NCI-H146 treated with DMSO at 0.1 percent for 48 hours (cell line): ENCODE measurements around the gene SLC1A3.

Experiments used
- DNase-seq: peaks from one replicate; lab custom pipeline; 2025; ENCODE audit not compliant: unreplicated experiment; lab: John Stamatoyannopoulos, UW

SLC1A3 gene

DNA sequence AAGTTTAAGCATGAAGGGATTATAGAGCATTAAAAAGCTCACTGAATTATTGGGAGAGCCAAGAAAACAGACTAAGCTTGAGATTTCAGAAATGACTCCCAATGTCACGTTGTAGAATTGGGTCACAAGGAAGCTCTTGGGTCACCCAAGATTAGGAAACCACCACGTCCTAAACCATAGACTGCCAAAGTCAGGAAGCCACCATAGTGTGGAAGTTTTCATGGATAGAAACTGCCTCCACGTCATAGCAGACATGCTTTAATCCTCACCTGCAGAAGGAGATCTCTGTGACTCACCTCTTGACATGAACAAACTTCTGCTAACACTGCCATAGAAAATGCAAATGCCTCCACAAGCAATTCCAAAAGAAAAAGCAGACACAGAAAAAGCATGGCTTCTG, 106.3 kb downstream of the SLC1A3 start:
- no peak for DNase-seq

DNA sequence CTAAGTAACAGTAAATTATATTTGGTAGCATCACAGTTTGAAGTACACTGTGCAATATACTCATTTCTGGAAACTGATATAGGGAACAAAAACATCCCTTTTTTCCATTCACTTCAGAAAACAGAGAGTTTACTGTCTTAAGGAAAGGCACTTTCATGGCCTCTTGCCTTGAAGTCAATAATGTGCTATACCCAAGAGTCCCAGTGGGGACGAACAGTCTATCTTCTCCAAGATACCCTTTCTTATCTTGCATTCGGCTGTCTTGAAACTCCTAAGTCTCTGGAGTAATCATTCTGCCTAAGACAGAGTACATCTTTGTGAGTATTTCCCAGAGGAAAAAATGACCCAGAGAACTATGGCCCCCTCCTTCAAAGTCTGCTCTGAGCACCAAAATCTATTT, 107.1 kb downstream of the SLC1A3 start:
- no peak for DNase-seq

DNA sequence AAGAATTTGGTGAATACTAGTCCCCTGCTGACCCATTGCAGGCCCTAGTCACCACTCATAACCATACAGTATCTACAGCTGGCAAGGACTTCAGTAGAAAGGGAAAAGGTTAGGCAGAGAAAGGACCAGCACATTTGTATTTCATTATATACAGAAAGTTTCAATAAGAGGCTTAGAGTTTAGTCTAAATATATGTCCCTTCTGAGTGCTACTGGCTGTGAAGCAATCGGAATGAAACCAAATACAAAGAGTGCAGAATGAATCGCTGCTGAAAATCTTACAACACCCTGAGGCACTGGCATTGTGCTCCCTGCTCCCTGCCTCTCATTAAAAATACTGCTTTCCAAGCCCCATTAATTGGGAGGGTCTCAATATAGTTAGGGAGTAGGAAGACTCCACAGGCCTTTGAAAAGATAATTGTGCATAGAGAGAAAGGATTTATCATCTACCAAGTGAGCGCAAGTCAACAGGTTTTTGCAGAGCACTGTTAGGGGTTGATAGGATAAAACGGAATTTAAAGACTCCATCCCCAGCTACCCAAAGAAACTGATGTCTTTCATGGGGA, 110.8 kb downstream of the SLC1A3 start:
- no peak for DNase-seq

DNA sequence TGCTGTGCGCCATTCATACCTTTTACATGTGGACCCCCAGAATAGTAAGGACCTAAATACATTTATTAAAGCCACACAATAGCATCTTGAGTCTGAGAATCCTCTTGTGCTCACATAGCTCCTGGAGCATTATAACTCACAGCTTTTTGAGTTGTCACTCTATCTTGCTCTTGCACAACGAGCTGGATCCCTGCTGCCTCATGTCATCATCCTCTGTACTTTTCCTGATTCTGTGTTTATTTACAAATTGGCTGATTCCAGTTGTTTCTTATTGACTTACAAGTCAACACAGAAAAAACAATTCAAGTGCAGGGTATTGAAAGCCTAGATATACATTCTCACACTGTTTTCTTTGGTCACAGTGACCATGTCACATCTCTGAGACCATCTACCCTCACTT, 112.9 kb downstream of the SLC1A3 start:
- no peak for DNase-seq

DNA sequence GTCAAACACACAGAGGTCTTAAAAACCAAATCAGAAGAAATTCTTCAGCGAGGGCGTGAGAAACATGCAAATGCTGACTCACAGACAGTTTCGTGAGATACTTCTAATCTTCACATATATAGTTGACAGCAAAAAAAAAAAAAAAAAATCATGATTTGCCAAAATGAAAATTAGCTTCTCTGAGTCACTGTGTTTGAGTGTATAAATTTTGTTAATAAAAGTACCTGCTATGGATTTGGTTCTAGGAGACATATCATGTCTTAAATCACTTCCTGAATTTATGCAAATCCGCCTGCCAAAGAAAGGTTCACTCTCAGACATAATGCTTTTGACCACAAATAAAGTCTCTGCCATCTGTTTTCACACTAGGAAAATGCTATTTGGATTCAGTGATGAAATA, 114.3 kb downstream of the SLC1A3 start:
- DNase-seq: no peak

DNA sequence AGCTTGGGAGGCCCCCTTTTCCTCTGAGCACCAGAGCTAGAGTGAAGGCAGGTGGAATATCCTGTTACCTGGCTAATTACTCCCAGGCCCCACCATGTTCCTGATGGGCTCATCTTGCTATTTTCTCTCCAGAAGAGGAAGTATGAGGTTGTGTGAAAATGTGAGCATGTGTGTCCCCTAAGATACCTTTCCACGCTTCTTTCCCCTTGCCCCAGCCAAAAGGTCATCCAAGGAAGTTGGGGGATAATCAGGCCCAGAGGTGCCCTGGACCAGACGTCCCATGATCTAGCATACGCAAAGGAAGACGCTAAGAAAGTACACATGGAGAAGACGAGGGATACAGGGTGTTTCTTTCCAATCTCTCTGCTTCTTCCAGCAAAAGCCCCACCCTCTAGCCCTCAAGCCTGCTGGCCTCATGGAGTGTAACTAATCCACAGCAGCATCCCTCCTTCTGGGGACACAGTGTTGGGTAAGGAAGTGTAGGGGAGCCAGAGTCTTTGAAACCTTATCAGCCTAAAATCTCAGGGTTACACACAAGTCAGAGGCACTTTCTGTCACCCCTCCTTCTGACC, 115.3 kb downstream of the SLC1A3 start:
- no peak for DNase-seq

DNA sequence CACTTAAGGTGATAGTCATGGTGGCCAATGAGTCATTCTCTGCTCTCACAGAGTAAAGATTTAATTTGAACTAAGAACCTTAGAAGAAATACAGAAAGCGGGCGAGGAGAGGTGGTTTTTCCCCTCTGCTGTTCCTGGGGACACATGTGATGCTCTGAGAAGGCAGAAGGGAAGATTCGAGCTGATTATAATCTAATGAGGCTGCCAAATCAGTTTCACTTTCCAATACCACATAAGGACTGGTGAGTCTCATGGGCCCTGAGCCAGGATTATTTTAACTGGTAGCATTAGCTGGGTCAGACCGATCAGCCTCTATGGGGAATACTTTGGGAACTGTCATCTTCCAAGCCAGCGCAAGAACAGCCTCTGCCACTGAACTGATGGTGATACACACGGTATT, 116.5 kb downstream of the SLC1A3 start:
- DNase-seq: no peak

DNA sequence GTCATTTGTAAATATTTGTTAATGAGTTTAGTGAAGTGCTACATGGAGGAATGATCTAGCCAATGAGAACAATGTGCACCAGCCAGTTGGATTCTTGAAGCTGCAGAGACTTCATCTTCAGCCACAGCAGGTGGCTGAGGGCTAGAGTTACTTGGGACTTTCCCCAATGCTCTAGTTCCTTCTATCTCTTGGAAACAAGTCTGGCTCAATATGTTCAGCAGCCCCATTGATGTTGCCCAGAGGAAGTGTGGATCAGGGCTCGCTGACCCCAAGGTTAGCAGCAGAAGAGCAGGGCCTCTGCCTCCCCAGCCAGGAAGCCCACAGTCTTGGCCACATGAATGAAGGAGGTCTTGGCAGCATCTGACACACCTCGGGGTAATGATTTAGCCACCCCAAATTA, 117.5 kb downstream of the SLC1A3 start:
- no peak for DNase-seq

DNA sequence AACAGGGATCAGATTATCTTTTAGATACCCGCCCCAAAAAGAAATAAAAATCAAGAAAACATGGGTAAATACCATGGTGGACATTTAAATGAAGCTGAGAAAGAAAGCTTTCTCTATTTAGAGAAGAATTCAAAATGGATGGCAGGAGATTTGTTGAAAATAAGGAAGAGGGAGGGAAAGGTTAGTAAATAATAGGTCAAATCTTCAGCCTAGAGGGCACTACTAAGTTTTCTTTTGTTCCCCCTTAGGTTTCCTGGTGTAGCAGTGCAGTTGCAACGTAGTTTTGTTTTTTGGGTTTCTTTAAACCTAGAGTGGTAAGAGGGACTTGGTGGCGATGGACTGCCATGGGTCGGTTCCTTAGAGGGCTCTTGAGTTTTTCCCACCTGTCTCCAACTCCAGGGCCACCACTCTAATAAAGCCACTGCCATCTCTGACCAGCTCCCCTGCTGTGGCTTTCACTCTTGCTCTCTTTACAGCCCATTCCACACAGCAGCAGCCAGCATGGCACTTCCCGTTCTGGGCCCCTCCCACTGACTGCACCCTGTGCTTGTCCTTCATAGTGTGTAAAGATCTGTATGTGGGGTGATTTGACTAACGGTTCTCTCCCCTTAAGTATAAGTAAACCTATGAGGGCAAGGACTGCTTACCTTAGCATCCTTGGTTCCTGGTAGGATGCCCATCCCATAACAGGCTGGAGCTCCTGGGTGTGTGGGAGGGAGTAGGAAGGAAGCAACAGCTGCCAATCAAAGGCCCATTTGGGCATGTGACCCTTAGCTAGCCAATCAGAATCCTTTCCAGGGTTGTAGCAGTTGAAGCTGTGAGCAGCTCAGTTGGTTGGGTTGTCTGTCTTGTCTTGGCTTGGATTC, 118.3 kb downstream of the SLC1A3 start:
- no peak for DNase-seq

DNA sequence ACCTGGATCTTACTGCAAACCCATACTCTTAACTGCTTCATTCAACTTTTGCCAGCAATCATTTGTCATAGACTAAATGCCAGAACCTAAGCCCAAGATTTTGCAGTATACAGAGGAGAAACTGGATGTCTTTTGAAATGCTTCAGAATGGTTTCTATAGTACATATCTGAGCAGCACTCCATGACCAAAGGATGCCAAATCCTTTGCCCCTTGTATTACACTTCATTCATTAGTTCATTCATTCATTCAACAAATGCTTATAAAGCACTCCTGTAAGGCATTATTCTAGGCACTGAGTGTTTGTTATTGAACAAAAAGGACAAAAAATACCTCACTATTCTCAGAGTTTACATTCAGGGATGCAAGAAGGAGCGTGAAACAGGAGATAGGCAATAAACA, 119.9 kb downstream of the SLC1A3 start:
- no peak for DNase-seq

DNA sequence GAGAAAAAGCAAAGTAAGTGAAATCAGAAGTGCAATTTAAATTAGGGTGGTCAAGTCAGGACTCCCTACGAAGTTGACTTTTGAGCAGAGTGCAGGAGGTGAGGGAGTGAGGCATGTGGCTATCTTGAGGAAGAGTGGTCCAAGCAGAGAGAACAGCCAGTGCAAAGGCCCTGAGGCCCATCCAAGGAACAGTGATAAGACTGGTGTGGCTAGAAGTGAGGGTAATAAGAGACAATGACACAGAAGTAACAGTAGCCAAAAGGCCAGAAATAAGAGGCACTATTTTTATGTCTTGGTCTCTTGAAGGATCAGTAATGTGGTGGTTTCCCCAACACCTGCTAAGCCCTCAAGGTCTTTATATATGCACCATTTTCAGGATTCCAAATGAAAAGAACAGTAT, 120.4 kb downstream of the SLC1A3 start:
- DNase-seq: no peak

DNA sequence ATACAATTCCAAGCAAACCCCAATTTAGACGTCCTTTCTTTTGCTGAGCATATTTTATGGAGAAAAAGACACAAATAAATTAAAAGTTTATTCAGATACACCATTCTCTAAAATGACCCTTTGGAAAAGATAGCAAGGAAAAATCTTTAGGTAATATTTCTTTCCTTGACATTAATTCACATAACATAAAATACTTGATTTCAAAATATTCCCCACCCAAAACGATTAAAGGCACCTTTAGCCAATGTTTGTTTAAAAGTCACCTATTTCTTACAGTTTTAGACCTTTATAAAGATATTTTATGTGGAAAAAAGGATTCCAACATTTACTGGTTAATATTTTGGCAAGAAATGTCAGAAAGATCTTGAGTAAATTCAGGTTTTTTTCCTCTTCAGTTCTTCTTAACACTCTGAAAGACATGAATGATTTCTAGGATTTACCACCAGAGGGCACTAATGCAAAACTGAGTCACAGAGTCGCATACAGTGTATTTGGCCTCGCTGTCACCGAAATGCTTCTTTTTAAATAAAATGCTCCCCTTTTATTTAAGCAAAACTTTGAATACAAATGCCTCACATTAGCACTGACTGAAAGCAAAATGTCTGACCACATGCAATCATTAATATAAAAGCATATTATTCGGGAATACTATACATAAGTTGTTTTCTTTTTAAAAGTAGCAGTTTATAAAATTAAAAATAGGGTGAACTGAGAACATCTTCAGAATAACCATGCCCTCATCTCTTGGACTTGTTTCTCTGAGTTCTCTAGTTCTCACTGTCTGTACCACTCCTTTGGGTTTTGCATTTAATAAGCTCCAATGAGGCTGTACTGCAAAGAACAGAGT, 122.5 kb downstream of the SLC1A3 start:
- DNase-seq: peak; percentile 19

DNA sequence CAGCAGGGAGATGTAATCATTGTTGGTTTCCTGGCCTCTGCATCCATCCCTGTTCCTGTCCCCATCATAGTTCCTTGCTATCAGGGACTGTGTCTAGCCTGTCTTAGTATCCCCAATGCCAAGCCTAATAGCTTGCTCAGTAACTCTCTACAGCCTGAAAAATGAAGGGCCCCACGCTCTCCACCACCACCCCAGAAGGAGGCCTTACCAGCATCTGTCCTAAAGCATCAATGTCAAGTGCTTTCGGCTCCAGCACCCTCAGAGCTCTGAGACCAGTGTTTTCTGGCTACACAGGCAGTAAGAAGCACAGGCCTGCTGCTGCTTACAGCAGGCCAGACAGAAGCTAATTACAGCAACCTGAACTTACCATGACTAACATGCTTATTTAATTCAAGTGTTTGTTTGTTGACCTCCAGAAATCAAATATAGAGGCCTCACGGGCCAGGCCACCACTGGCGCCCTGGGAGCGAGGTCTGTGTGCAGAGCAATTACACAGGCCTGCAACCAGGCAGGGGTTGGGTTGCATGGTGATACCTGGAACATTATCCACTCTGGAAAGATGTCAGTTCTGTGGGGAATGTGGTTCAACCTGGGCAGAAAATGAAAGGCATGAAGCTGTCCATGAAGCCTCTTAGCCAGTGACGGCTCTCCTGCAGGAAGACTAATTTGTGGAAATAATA, 124.3 kb downstream of the SLC1A3 start:
- no peak for DNase-seq

DNA sequence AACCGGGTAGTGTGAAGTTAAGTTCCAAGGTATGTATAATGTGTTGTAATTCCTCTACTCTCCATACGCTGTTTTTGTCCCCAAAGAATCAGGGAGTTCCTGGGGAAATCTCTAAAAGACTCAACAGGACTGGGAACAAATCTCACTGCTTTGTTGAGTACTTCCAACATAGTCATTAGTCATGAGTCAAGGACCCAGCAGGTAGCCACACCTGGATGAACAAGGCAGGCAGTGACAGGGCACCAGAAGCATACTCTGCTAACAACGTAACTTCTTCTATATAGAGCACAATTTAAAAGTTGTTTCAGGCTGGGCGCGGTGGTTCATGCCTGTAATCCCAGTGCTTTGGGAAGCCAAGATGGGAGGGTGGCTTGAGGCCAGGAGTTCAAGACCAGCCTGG, 126.8 kb downstream of the SLC1A3 start:
- DNase-seq: no peak

DNA sequence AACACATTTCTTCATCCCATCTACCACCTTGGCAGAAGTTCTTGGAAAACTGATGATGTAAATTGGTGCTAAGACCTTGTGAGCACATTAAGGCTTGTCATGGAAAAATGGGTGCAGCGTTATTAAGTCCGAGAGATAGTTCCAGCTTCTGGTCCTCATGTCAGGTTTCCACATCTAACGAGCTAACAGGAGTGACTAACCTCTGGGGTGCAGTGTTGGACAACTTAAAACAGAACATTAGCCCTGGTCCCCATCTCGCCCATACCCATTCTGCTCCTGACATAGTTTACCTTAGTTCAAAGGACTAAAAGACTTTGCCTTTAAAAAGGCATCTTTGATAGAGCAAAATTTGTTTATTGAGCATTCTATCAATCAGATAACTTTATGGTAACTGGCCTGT, 128.0 kb downstream of the SLC1A3 start:
- no peak for DNase-seq

DNA sequence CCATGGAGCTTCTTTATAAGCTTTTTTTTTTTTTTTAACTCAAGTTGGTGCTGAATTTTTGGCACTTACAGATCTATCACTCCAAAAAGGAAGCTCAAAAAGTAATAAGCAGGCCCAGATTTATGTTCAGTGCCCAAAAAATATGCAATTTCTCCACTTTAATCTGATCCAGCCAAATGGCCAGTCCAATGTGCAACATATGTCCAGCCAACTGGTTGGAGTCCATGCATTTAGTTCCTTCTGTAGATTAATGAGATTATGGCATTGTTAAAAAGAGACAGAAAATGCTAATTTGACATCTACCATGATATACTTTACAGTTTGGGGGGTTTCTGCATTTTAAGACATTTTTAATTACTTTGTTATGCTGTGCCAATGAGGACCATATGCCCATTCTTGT, 129.5 kb downstream of the SLC1A3 start:
- DNase-seq: no peak
